ENCODE measurements around the gene HNRNPUL2.
"Not testable (repeated sequence)": the region's sequence is repeated elsewhere in the genome, so short reads cannot be mapped to it uniquely, and the experiment has no call there.

HNRNPUL2 gene

GRCh38 chr11:62694455-62695167, 32.6 kb downstream of the HNRNPUL2 start:
- peak; percentile 52 for DNase-seq

- not testable (repeated sequence) for DNase-seq
Measured at GRCh38 chr11:62693624-62694023, 33.6 kb downstream of the HNRNPUL2 start.

- no peak for DNase-seq
Measured at GRCh38 chr11:62689421-62690183, 37.7 kb downstream of the HNRNPUL2 start, which contains the start of gene LRRN4CL. LRRN4CL (minus strand) TSS chr11:62689530; CDS start chr11:62688508, 1,022 bp downstream.

- DNase-seq = no peak
Measured at GRCh38 chr11:62688491-62688890, 38.8 kb downstream of the HNRNPUL2 start.

- DNase-seq = no peak
Measured at GRCh38 chr11:62687508-62688396, 39.5 kb downstream of the HNRNPUL2 start.

GRCh38 chr11:62682518-62682917, 44.7 kb downstream of the HNRNPUL2 start:
- no peak for DNase-seq

GRCh38 chr11:62680825-62681240, 46.4 kb downstream of the HNRNPUL2 start:
- peak; percentile 40 for DNase-seq

- peak; percentile 90 for DNase-seq
Measured at GRCh38 chr11:62678770-62679696, 48.2 kb downstream of the HNRNPUL2 start, which contains the start of gene UBXN1. UBXN1 (minus strand) TSS chr11:62679073; CDS start chr11:62678923, 150 bp downstream.

GRCh38 chr11:62678433-62678769, 48.9 kb downstream of the HNRNPUL2 start:
- no peak for DNase-seq

- DNase-seq = no peak
Measured at GRCh38 chr11:62677714-62678113, 49.5 kb downstream of the HNRNPUL2 start.

- DNase-seq = no peak
Measured at GRCh38 chr11:62677156-62677555, 50.1 kb downstream of the HNRNPUL2 start.

GRCh38 chr11:62676698-62677097, 50.6 kb downstream of the HNRNPUL2 start:
- no peak for DNase-seq

- DNase-seq = not testable (repeated sequence)
Measured at GRCh38 chr11:62675415-62675814, 51.8 kb downstream of the HNRNPUL2 start.

GRCh38 chr11:62673196-62673525, 54.1 kb downstream of the HNRNPUL2 start:
- DNase-seq = no peak

GRCh38 chr11:62671608-62672389, 55.5 kb downstream of the HNRNPUL2 start, which contains the start of the genes LBHD1 and UQCC3:
LBHD1 (minus strand) TSS chr11:62672267; CDS start chr11:62670031, 2,236 bp downstream.
UQCC3 (plus strand) TSS chr11:62671673; CDS start chr11:62671746, 73 bp downstream.
- DNase-seq = peak; percentile 89

- peak; percentile 80 for DNase-seq
Measured at GRCh38 chr11:62671236-62671607, 56.0 kb downstream of the HNRNPUL2 start.

GRCh38 chr11:62669420-62670161, 57.7 kb downstream of the HNRNPUL2 start:
- DNase-seq = no peak

- DNase-seq = no peak
Measured at GRCh38 chr11:62667460-62667859, 59.8 kb downstream of the HNRNPUL2 start.

GRCh38 chr11:62666259-62666926, 60.9 kb downstream of the HNRNPUL2 start:
- no peak for DNase-seq
